Melanocyte of skin (primary cell): ENCODE measurements around the gene KRT84. TPM values are rescaled to one million over a fixed set of nuclear protein-coding genes. Genes with fewer than 3 reads are reported as not detected.

Experiments used
- total RNA-seq, 2 donors: library from RNA; depleted of rRNA; stranded (reverse); fragments of >200 nt; gene quantifications; 2 replicates each; pipeline ENCODE4 v1.2.3, GENCODE V29; 2012

KRT84 gene, protein sequence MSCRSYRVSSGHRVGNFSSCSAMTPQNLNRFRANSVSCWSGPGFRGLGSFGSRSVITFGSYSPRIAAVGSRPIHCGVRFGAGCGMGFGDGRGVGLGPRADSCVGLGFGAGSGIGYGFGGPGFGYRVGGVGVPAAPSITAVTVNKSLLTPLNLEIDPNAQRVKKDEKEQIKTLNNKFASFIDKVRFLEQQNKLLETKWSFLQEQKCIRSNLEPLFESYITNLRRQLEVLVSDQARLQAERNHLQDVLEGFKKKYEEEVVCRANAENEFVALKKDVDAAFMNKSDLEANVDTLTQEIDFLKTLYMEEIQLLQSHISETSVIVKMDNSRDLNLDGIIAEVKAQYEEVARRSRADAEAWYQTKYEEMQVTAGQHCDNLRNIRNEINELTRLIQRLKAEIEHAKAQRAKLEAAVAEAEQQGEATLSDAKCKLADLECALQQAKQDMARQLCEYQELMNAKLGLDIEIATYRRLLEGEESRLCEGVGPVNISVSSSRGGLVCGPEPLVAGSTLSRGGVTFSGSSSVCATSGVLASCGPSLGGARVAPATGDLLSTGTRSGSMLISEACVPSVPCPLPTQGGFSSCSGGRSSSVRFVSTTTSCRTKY
- not detected for total RNA-seq

DNA sequence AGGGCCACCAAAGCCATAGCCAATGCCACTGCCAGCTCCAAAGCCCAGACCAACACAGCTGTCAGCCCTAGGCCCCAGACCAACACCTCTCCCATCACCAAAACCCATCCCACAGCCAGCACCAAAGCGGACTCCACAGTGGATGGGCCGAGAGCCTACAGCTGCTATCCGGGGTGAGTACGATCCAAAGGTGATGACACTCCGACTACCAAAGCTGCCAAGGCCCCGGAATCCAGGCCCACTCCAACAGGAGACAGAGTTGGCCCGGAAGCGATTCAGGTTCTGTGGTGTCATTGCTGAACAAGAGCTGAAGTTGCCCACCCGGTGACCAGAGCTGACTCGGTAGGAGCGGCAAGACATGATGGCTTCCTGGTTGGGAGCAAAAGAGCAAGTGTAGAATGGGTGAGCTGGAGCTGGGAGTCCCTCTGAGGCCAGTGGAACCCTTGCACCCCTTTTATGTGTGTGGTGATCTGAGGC, at the start of gene KRT84:
Gene KRT84 (minus strand): TSS at position 427 of the 477 bp plus-strand sequence. CDS start 67 bp downstream, at position 360.

DNA sequence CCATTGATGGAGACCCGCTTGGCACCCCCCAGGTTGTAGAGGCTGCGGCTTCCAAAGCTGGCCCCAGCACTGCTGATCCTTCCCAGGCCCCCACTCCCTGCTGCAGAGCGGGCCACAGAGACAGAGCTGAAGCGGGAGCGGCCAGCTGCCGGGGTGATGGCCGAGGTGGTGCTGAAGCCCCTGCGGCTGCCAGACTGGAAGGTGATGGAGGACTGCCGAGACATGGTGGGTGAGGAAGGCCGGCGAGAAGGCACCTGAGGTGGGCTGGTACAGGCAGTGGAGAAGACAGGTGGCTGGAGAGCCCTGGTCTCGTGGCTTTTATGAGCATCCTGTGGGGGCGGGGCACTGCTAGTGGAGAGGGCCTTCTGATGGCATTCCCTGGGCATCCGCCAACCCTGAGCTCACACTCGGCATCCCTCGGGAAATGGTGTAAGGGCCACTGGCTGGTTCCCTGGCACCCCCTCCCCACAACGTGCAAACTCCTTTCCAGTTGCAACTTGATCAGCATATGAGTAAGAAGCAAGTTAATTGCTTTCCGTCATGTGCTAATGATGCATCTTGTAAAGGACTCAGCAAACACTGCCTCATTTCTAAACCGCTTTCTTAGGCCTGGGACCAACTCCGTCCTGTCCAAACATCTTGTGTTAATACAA, 48.8 kb upstream of the KRT84 start, which contains the start of gene KRT75:
Gene KRT75 (minus strand): TSS at position 291 of the 653 bp plus-strand sequence. CDS start 67 bp downstream, at position 224.

DNA sequence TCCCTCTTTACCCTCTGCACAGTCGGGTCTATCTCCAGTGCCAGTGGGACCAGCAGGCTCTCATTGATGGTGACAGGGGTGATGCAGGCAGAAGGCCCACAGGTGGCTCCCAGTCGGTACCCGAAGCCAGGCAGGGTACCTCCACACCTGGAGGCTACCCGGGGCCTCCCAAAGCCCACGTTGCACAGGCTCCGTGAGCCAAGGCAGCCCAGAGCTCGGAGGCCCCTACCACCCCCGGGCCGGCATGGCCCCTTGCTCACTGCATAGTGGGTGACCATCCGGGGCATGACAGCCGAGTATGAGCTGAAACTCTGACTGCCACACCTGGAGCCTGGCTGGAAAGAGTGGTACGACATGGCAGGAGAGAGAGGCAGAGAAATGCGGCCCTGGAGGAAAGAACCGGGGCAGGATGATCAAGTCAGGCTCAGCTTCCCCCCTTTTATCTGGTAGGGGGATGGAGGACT, 20.5 kb upstream of the KRT84 start, which contains the start of gene KRT82:
Gene KRT82 (minus strand): TSS at position 414 of the 464 bp plus-strand sequence. CDS start 58 bp downstream, at position 356.

DNA sequence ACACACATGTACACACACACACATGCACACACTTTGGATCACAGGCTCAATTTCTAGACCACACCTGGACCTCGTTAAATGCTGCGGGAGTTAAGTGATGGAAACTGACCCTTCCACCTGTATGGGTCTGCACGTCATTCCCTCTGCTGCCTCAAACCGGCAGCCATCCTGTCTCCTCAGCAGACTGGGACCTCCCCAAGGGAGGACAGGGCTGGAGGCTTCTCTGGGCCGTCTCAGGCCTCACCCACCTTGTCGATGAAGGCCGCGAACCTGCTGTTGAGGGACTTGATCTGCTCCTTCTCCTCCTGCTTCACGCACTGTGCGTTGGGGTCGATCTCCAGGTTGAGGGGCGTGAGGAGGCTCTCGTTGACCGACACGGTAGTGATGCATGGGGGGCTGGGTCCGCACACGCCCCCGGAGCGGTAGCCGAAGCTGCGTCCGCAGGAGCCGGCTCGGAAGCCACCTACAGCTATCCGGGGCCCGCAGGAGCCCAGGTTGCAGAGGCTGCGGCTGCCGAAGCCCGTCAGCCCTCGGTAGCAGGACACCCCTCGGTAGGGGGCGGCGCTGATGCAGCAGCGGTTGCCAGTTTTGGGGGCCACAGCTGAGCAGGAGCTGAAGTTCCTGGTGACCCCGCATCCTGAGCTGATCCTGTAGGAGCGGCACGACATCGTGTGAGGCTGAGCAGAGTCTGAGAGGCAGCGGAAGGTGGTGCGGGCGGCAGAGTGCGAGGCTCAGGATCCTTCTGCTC, 18.5 kb downstream of the KRT84 start, which contains the start of gene KRT85:
Gene KRT85 (minus strand): TSS at position 744 of the 748 bp plus-strand sequence. CDS start 76 bp downstream, at position 668.

Other genes starting within 250 kb of the KRT84 start
- gene KRT80, start 193.6 kb downstream of the KRT84 start, total RNA-seq: under 1 TPM in 1 of 2 donors, not detected in 1; under 0.01 TPM
- gene KRT7, start 152.4 kb downstream of the KRT84 start, total RNA-seq: under 1 TPM; under 0.01 to 1.00 TPM
- gene KRT86, start 111.0 kb downstream of the KRT84 start, total RNA-seq: not detected
- not detected for gene KRT81, start 94.1 kb downstream of the KRT84 start, total RNA-seq
- gene KRT83, start 64.3 kb downstream of the KRT84 start, total RNA-seq: not detected
- gene KRT85, start 18.2 kb downstream of the KRT84 start, total RNA-seq: not detected
- gene KRT82, start 20.7 kb upstream of the KRT84 start, total RNA-seq: not detected
- gene KRT75, start 48.7 kb upstream of the KRT84 start, total RNA-seq: not detected
- gene KRT6B, start 66.5 kb upstream of the KRT84 start, total RNA-seq: under 1 TPM in 1 of 2 donors, not detected in 1; 0.34 TPM
- not detected for gene KRT6C, start 88.2 kb upstream of the KRT84 start, total RNA-seq
- 1 to 10 TPM in 1 of 2 donors, not detected in 1; 1.0 TPM for gene KRT6A, start 107.6 kb upstream of the KRT84 start, total RNA-seq
- under 1 TPM in 1 of 2 donors, not detected in 1; 0.69 TPM for gene KRT5, start 134.7 kb upstream of the KRT84 start, total RNA-seq
- gene KRT71, start 167.5 kb upstream of the KRT84 start, total RNA-seq: not detected
- gene KRT74, start 188.2 kb upstream of the KRT84 start, total RNA-seq: not detected
- not detected for gene KRT72, start 215.8 kb upstream of the KRT84 start, total RNA-seq
- not detected for gene KRT73, start 232.9 kb upstream of the KRT84 start, total RNA-seq